Esophagus (tissue), 2 donors: ENCODE data around the gene KPNA1. TPM values are rescaled to one million over a fixed set of nuclear protein-coding genes. Genes with fewer than 3 reads are reported as not detected.

Source experiments
- H3K27ac ChIP-seq, 2 donors: one replicate each; pipeline ENCODE4 v1.5.1; 2013; ENCODE audit warnings: low read depth in 2 of 2, mild to moderate bottlenecking in 2 of 2, inconsistent platforms in 1 of 2, low read length in 1 of 2, moderate library complexity in 1 of 2
- H3K27me3 ChIP-seq, 2 donors: one replicate each; pipeline ENCODE4 v1.6.1; 2013; ENCODE audit warnings: low read length in 2 of 2, control low read depth in 1 of 2, mild to moderate bottlenecking in 1 of 2; ENCODE audit not compliant: insufficient read depth in 2 of 2, control insufficient read depth in 1 of 2
- H3K36me3 ChIP-seq, 2 donors: one replicate each; pipeline ENCODE4 v1.6.1; 2013; ENCODE audit warnings: low read length in 1 of 2; ENCODE audit not compliant: control insufficient read depth in 2 of 2, insufficient read depth in 2 of 2
- H3K4me1 ChIP-seq, 2 donors: one replicate each; pipeline ENCODE4 v1.6.1; 2013; ENCODE audit warnings: low read length in 1 of 2; ENCODE audit not compliant: control insufficient read depth in 2 of 2, insufficient read depth in 2 of 2
- H3K4me3 ChIP-seq, 2 donors: one replicate each; pipeline ENCODE4 v1.5.1; 2013; ENCODE audit warnings: low read length in 2 of 2, mild to moderate bottlenecking in 2 of 2, low read depth in 1 of 2, moderate library complexity in 1 of 2
- H3K9me3 ChIP-seq, 2 donors: one replicate each; pipeline ENCODE4 v1.6.1; 2013; ENCODE audit warnings: mild to moderate bottlenecking in 2 of 2, low read depth in 1 of 2, low read length in 1 of 2, moderate library complexity in 1 of 2; ENCODE audit not compliant: control insufficient read depth in 2 of 2, insufficient read depth in 1 of 2
- WGBS, 2 donors: extraction: QIAGEN DNeasy Blood & Tissue Kit; methylation state at CpG; one replicate each; pipeline ENCODE4 v1.1.7; 2013; 5-methylcytosine and 5-hydroxymethylcytosine counted together
- polyA plus RNA-seq, 2 donors: library from polyadenylated mRNA; stranded (reverse); fragments of 200-250 nt; gene quantifications; one replicate each; pipeline ENCODE4 v1.2.3, GENCODE V29; 2013
- donor health status: healthy with polysubstance abuse.
- donor health status: Bipolar disorder and iron deficiency.

The KPNA1 gene
- polyA plus RNA-seq, 2 donors = 8.5 to 13.9 TPM

- no peaks in the 10 kb centered on the region for H3K4me1 ChIP-seq
- H3K4me3 ChIP-seq = no peak overlapping the region
- 88 to 89% methylated on average over 6 of the region's 6 CpGs for WGBS, 2 donors
- H3K27ac ChIP-seq = no peak overlapping the region
- no peaks in the 10 kb centered on the region for H3K9me3 ChIP-seq
- H3K27me3 ChIP-seq = no peaks in the 10 kb centered on the region
- H3K36me3 ChIP-seq = peaks cover 11% of the 10 kb centered on the region in 2 donors
These were observed 40.7 kb upstream of the KPNA1 start for GRCh38 chr3:122555275-122556071.

DNA sequence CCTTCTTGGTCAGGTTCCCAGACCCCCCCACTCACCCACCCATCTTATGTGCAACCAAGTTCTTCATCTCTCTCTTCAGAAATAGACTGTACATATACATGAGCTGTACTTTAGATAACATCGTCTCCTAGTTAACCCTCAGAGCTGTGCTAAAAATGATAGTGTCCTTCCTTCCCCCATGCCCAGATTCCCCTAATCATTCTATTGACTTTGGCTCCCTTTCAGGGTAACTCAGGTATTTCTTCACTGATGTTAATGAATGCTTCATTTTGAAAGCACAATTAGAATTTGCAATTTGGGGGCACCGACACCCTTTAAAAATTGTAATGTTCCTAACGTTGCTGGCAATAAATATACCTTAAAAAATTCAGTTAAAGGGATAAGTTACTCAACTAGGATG, 38.4 kb upstream of the KPNA1 start:
- Histone ChIP-seq H3K4me1 (no peaks in the 10 kb centered on the region), H3K27me3 (no peaks in the 10 kb centered on the region), H3K36me3 (peaks cover 13 to 16% of the 10 kb centered on the region in 2 donors), H3K9me3 (no peaks in the 10 kb centered on the region), H3K4me3 (no peak overlapping the region), H3K27ac (no peak overlapping the region)
- WGBS, 2 donors = 75 to 88% methylated on average over 3 of the region's 3 CpGs

DNA sequence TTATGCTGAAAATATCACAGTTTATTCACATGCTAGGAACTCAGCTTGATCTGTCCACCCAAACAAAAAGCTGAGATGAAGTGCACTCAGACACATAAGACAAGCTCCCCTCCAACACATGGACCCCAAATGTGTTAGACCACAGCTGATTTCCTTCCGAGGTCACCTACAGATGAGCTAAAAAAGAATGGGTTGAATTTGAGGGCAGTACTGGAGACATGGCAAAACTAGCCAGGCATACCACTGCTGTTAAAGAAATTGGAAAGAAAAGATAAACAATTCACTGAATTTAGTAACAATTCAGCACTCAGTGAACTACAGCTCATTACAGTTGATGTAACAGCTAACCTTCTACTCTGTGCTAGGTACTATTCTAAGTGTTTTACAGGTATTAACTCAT, 33.9 kb upstream of the KPNA1 start:
- no peaks in the 10 kb centered on the region for H3K27me3 ChIP-seq
- WGBS, 2 donors = 79 to 82% methylated on average over 1 of the region's 1 CpG
- peaks cover 4 to 13% of the 10 kb centered on the region in 2 donors for H3K36me3 ChIP-seq
- H3K4me1 ChIP-seq = no peaks in the 10 kb centered on the region
- H3K27ac ChIP-seq = no peak overlapping the region
- no peaks in the 10 kb centered on the region for H3K9me3 ChIP-seq
- H3K4me3 ChIP-seq = no peak overlapping the region

DNA sequence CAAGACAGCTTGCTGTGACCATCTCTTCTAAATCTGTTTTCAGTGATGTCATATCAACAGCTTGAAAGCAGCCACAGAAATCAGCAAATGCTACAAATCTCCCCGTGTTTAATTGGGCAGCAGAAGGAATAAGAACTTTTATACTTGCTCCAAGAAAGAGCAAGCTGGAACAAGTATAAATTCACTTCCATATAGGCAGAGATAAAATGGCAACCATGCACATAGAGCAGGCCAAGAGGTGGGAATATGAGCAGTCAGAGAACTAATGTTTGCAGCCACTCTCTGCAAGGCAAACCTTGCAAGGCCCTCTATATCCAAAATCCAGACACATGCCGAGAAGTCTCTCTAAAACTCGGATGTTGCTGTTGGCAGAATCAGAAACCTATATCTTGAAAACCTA, 33.3 kb upstream of the KPNA1 start:
- Histone ChIP-seq H3K27ac (no peak overlapping the region), H3K9me3 (no peaks in the 10 kb centered on the region), H3K27me3 (no peaks in the 10 kb centered on the region), H3K4me1 (no peaks in the 10 kb centered on the region), H3K4me3 (no peak overlapping the region), H3K36me3 (peaks cover 2 to 13% of the 10 kb centered on the region in 2 donors)
- 55 to 69% methylated on average over 3 of the region's 3 CpGs for WGBS, 2 donors

DNA sequence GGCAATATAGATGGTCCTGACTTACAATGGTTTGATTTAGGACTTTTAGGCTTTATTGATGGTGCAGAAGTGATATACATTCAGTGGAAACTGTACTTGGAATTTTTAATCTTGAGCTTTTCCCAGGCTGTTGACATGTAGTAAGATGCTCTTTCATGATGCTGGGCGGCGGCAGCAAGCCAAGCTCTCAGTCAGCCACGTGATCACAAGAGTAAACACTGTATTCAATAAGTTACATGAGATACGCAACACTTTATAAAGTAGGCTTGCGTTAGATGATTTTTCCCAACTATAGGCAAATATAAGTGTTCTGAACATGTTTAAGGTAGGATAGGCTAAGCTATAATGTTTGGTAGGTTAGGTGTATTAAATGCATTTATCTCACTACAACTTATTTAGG, 31.4 kb upstream of the KPNA1 start:
- Histone ChIP-seq H3K4me3 (no peak overlapping the region), H3K36me3 (peaks cover 2 to 11% of the 10 kb centered on the region in 2 donors), H3K27me3 (no peaks in the 10 kb centered on the region), H3K9me3 (no peaks in the 10 kb centered on the region), H3K4me1 (no peaks in the 10 kb centered on the region), H3K27ac (no peak overlapping the region)
- WGBS, 2 donors = 86% methylated on average over 5 of the region's 5 CpGs

- Histone ChIP-seq H3K36me3 (peaks cover 4 to 7% of the 10 kb centered on the region in 2 donors), H3K4me1 (no peaks in the 10 kb centered on the region), H3K27me3 (no peaks in the 10 kb centered on the region), H3K27ac (no peak overlapping the region), H3K9me3 (no peaks in the 10 kb centered on the region), H3K4me3 (no peak overlapping the region)
- WGBS, 2 donors = 88 to 92% methylated on average over 7 of the region's 7 CpGs
These were observed 24.3 kb upstream of the KPNA1 start for GRCh38 chr3:122538956-122539490.

GRCh38 chr3:122536632-122537001, 21.9 kb upstream of the KPNA1 start:
- H3K36me3 ChIP-seq = peaks cover 11 to 13% of the 10 kb centered on the region in 2 donors

GRCh38 chr3:122535964-122536631, 21.4 kb upstream of the KPNA1 start:
- Histone ChIP-seq H3K27ac (no peak overlapping the region), H3K4me3 (no peak overlapping the region), H3K4me1 (peaks cover 0 to 2% of the 10 kb centered on the region in 2 donors), H3K27me3 (no peaks in the 10 kb centered on the region), H3K36me3 (peaks cover 11 to 13% of the 10 kb centered on the region in 2 donors), H3K9me3 (no peaks in the 10 kb centered on the region)
- WGBS, 2 donors = 86 to 91% methylated on average over 6 of the region's 6 CpGs

More at GRCh38 chr3:122536632-122537001, 21.9 kb upstream of the KPNA1 start:
- no peaks in the 10 kb centered on the region for H3K27me3 ChIP-seq
- 65 to 74% methylated on average over 3 of the region's 3 CpGs for WGBS, 2 donors
- H3K9me3 ChIP-seq = no peaks in the 10 kb centered on the region
- no peak overlapping the region for H3K27ac ChIP-seq
- H3K4me1 ChIP-seq = peaks cover 0 to 2% of the 10 kb centered on the region in 2 donors
- H3K4me3 ChIP-seq = no peak overlapping the region

- Histone ChIP-seq H3K27me3 (no peaks in the 10 kb centered on the region), H3K4me1 (peaks cover 0 to 2% of the 10 kb centered on the region in 2 donors), H3K9me3 (no peaks in the 10 kb centered on the region), H3K4me3 (no peak overlapping the region), H3K27ac (no peak overlapping the region), H3K36me3 (peaks cover 11 to 16% of the 10 kb centered on the region in 2 donors)
- 36 to 55% methylated on average over 1 of the region's 1 CpG for WGBS, 2 donors
These were observed 19.2 kb upstream of the KPNA1 start for GRCh38 chr3:122533931-122534334.
